ENCODE data around the gene MCOLN2.
"Not testable (repeated sequence)": the region's sequence is repeated elsewhere in the genome, so short reads cannot be mapped to it uniquely, and the experiment has no call there.

Gene MCOLN2

GRCh38 chr1:84941843-84942242, 55.1 kb downstream of the MCOLN2 start:
- no peak for DNase-seq (ENCODE audit: low read depth)

- DNase-seq (ENCODE audit: low read depth), result no peak
Observed at GRCh38 chr1:84940481-84940880, 56.4 kb downstream of the MCOLN2 start.

GRCh38 chr1:84939761-84940160, 57.2 kb downstream of the MCOLN2 start:
- DNase-seq (ENCODE audit: low read depth), result no peak

GRCh38 chr1:84939151-84939550, 57.8 kb downstream of the MCOLN2 start:
- DNase-seq (ENCODE audit: low read depth), result no peak

- no peak for DNase-seq (ENCODE audit: low read depth)
Observed at GRCh38 chr1:84936116-84936810, 60.6 kb downstream of the MCOLN2 start.

GRCh38 chr1:84933011-84933611, 63.8 kb downstream of the MCOLN2 start:
- no peak for DNase-seq (ENCODE audit: low read depth)

- DNase-seq (ENCODE audit: low read depth), result no peak
Observed at GRCh38 chr1:84930831-84931230, 66.1 kb downstream of the MCOLN2 start.

GRCh38 chr1:84930329-84930728, 66.6 kb downstream of the MCOLN2 start:
- no peak for DNase-seq (ENCODE audit: low read depth)

GRCh38 chr1:84929581-84929980, 67.3 kb downstream of the MCOLN2 start:
- no peak for DNase-seq (ENCODE audit: low read depth)

- DNase-seq (ENCODE audit: low read depth), result no peak
Observed at GRCh38 chr1:84928979-84929378, 67.9 kb downstream of the MCOLN2 start.

GRCh38 chr1:84923317-84923716, 73.6 kb downstream of the MCOLN2 start:
- no peak for DNase-seq (ENCODE audit: low read depth)

GRCh38 chr1:84920159-84920558, 76.8 kb downstream of the MCOLN2 start:
- no peak for DNase-seq (ENCODE audit: low read depth)

GRCh38 chr1:84919461-84919970, 77.4 kb downstream of the MCOLN2 start:
- no peak for DNase-seq (ENCODE audit: low read depth)

- DNase-seq (ENCODE audit: low read depth), result no peak
Observed at GRCh38 chr1:84918726-84919336, 78.1 kb downstream of the MCOLN2 start.

- DNase-seq (ENCODE audit: low read depth), result no peak
Observed at GRCh38 chr1:84916897-84917296, 80.0 kb downstream of the MCOLN2 start.

GRCh38 chr1:84913555-84913892, 83.4 kb downstream of the MCOLN2 start:
- DNase-seq (ENCODE audit: low read depth), result no peak

GRCh38 chr1:84912726-84913554, 84.0 kb downstream of the MCOLN2 start:
- DNase-seq (ENCODE audit: low read depth), result no peak

GRCh38 chr1:84908746-84909464, 88.0 kb downstream of the MCOLN2 start:
- DNase-seq (ENCODE audit: low read depth), result not testable (repeated sequence)

GRCh38 chr1:84907095-84907827, 89.7 kb downstream of the MCOLN2 start:
- no peak for DNase-seq (ENCODE audit: low read depth)

- DNase-seq (ENCODE audit: low read depth), result not testable (repeated sequence)
Observed at GRCh38 chr1:84902727-84903126, 94.2 kb downstream of the MCOLN2 start.

- DNase-seq (ENCODE audit: low read depth), result no peak
Observed at GRCh38 chr1:84899969-84900368, 96.9 kb downstream of the MCOLN2 start.
